WTC11 (cell line): ENCODE results near the gene SHISA9.

Experiments
- ELF4 ChIP-seq: sonication (generic); formaldehyde crosslinking; IDR thresholded peaks from 2 replicates; pipeline ENCODE4 v1.8.1; 2022; ENCODE audit warnings: low read depth, mild to moderate bottlenecking, moderate library complexity, missing genetic modification reagents
- ETV6 ChIP-seq: sonication (generic); formaldehyde crosslinking; IDR thresholded peaks from 2 replicates; pipeline ENCODE4 v1.8.1; 2022; ENCODE audit warnings: mild to moderate bottlenecking, missing genetic modification reagents
- GABPB1 ChIP-seq: sonication (generic); formaldehyde crosslinking; IDR thresholded peaks from 2 replicates; pipeline ENCODE4 v1.8.1; 2023; ENCODE audit warnings: mild to moderate bottlenecking, missing genetic modification reagents
- IRF2 ChIP-seq: sonication (generic); formaldehyde crosslinking; IDR thresholded peaks from 2 replicates; pipeline ENCODE4 v1.8.0; 2022; ENCODE audit warnings: low read depth, missing genetic modification reagents, borderline replicate concordance
- JUN ChIP-seq: sonication (generic); formaldehyde crosslinking; IDR thresholded peaks from 2 replicates; pipeline ENCODE4 v1.8.0; 2023; ENCODE audit warnings: mild to moderate bottlenecking, missing genetic modification reagents
- KAT7 ChIP-seq: sonication (generic); formaldehyde crosslinking; IDR thresholded peaks from 2 replicates; pipeline ENCODE4 v1.8.1; 2023; ENCODE audit warnings: missing genetic modification reagents, mild to moderate bottlenecking, borderline replicate concordance
- NFE2L1 ChIP-seq: sonication (generic); formaldehyde crosslinking; IDR thresholded peaks from 2 replicates; pipeline ENCODE4 v1.8.1; 2023; ENCODE audit warnings: missing genetic modification reagents
- RELA ChIP-seq: sonication (generic); formaldehyde crosslinking; IDR thresholded peaks from 2 replicates; pipeline ENCODE4 v1.8.1; 2022; ENCODE audit warnings: missing genetic modification reagents, mild to moderate bottlenecking, borderline replicate concordance
- TF ChIP-seq, protein P1 (sequence below): sonication (generic); formaldehyde crosslinking; IDR thresholded peaks from 2 replicates; pipeline ENCODE4 v1.8.0; 2023; ENCODE audit warnings: missing genetic modification reagents, mild to moderate bottlenecking, borderline replicate concordance
- TF ChIP-seq, protein P2 (sequence below): sonication (generic); formaldehyde crosslinking; conservative IDR thresholded peaks from 2 replicates; pipeline ENCODE4 v1.8.1; 2022; ENCODE audit warnings: mild to moderate bottlenecking, missing genetic modification reagents
- TF ChIP-seq, protein P3 (sequence below): fragments of 200-600 bp; IDR thresholded peaks from 2 replicates; pipeline ENCODE4 v1.8.0; 2022; ENCODE audit warnings: antibody characterized with exemption
- TF ChIP-seq, protein P4 (sequence below): sonication (generic); formaldehyde crosslinking; IDR thresholded peaks from 2 replicates; pipeline ENCODE4 v1.8.0; 2022; ENCODE audit warnings: mild to moderate bottlenecking, missing genetic modification reagents
- TF ChIP-seq, protein P5 (sequence below): fragments of 250-450 bp; sonication (Bioruptor Pico); conservative IDR thresholded peaks from 2 replicates; pipeline ENCODE4 v1.9.0; 2021; ENCODE audit warnings: mild to moderate bottlenecking
- TF ChIP-seq, protein P6 (sequence below): sonication (generic); formaldehyde crosslinking; IDR thresholded peaks from 2 replicates; pipeline ENCODE4 v1.8.1; 2023; ENCODE audit warnings: mild to moderate bottlenecking, missing genetic modification reagents, moderate library complexity

DNA sequence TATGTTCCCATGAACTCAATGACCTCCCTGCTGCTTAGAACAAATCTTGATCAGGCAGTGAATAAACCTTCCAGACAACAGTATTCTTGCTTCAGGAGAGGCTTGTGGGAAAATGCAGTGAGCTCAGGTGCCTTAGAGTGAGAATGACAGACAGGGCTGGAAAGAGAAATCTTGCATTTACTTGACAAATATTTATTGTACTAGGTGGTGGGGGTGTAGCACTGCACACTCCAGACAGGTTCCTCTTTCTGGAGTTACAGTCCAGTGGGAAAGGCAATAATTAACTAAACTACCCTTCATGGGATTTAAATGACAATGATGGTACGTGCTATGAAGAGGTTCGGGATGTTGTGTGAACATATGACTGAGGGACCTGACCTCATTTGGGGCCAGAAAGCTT lies 182.9 kb downstream of the SHISA9 start:
- TF ChIP-seq, protein P1, sequence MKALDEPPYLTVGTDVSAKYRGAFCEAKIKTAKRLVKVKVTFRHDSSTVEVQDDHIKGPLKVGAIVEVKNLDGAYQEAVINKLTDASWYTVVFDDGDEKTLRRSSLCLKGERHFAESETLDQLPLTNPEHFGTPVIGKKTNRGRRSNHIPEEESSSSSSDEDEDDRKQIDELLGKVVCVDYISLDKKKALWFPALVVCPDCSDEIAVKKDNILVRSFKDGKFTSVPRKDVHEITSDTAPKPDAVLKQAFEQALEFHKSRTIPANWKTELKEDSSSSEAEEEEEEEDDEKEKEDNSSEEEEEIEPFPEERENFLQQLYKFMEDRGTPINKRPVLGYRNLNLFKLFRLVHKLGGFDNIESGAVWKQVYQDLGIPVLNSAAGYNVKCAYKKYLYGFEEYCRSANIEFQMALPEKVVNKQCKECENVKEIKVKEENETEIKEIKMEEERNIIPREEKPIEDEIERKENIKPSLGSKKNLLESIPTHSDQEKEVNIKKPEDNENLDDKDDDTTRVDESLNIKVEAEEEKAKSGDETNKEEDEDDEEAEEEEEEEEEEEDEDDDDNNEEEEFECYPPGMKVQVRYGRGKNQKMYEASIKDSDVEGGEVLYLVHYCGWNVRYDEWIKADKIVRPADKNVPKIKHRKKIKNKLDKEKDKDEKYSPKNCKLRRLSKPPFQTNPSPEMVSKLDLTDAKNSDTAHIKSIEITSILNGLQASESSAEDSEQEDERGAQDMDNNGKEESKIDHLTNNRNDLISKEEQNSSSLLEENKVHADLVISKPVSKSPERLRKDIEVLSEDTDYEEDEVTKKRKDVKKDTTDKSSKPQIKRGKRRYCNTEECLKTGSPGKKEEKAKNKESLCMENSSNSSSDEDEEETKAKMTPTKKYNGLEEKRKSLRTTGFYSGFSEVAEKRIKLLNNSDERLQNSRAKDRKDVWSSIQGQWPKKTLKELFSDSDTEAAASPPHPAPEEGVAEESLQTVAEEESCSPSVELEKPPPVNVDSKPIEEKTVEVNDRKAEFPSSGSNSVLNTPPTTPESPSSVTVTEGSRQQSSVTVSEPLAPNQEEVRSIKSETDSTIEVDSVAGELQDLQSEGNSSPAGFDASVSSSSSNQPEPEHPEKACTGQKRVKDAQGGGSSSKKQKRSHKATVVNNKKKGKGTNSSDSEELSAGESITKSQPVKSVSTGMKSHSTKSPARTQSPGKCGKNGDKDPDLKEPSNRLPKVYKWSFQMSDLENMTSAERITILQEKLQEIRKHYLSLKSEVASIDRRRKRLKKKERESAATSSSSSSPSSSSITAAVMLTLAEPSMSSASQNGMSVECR (CRISPR knock-in tag): no peak
- TF ChIP-seq, protein P2, sequence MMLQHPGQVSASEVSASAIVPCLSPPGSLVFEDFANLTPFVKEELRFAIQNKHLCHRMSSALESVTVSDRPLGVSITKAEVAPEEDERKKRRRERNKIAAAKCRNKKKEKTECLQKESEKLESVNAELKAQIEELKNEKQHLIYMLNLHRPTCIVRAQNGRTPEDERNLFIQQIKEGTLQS (CRISPR knock-in tag): no peak
- TF ChIP-seq, protein P3, sequence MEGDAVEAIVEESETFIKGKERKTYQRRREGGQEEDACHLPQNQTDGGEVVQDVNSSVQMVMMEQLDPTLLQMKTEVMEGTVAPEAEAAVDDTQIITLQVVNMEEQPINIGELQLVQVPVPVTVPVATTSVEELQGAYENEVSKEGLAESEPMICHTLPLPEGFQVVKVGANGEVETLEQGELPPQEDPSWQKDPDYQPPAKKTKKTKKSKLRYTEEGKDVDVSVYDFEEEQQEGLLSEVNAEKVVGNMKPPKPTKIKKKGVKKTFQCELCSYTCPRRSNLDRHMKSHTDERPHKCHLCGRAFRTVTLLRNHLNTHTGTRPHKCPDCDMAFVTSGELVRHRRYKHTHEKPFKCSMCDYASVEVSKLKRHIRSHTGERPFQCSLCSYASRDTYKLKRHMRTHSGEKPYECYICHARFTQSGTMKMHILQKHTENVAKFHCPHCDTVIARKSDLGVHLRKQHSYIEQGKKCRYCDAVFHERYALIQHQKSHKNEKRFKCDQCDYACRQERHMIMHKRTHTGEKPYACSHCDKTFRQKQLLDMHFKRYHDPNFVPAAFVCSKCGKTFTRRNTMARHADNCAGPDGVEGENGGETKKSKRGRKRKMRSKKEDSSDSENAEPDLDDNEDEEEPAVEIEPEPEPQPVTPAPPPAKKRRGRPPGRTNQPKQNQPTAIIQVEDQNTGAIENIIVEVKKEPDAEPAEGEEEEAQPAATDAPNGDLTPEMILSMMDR: no peak
- TF ChIP-seq, protein P4, sequence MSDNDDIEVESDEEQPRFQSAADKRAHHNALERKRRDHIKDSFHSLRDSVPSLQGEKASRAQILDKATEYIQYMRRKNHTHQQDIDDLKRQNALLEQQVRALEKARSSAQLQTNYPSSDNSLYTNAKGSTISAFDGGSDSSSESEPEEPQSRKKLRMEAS (CRISPR knock-in tag): no peak
- TF ChIP-seq KAT7 (CRISPR knock-in tag) (no peak), RELA (no peak), IRF2 (CRISPR knock-in tag) (no peak), NFE2L1 (CRISPR knock-in tag) (no peak), GABPB1 (CRISPR knock-in tag) (no peak), ETV6 (no peak), JUN (CRISPR knock-in tag) (no peak), ELF4 (no peak)
- TF ChIP-seq, protein P5, sequence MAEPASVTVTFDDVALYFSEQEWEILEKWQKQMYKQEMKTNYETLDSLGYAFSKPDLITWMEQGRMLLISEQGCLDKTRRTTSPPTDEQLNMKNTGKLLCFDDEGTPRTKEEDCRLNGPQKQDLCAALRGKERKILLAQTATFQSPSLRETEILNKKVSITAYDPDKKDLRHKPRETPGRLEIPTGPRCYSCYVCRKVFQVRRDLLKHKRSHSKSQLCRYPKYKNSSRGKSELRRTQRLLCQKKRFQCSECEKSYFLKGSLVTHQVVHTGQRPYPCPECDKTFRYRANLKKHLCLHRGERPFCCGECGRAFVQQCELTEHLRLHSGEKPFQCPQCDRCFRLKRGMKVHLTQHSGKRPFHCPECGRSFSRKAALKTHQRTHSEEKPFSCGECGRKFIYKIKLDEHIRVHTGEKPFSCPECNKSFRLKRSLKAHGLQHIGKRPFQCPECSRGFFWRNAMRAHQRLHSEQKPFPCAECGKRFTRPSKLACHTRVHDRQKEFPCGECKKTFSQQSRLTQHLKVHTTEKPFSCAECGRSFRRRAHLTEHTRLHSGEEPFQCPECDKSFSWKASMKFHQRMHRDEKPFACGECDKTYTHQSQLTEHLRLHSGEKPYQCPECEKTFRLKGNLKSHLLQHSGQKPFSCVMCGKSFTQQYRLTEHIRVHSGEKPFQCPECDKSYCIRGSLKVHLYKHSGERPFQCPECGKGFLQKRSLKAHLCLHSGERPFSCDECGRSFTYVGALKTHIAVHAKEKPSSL (CRISPR knock-in tag): no peak
- TF ChIP-seq, protein P6, sequence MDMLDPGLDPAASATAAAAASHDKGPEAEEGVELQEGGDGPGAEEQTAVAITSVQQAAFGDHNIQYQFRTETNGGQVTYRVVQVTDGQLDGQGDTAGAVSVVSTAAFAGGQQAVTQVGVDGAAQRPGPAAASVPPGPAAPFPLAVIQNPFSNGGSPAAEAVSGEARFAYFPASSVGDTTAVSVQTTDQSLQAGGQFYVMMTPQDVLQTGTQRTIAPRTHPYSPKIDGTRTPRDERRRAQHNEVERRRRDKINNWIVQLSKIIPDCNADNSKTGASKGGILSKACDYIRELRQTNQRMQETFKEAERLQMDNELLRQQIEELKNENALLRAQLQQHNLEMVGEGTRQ: no peak
